Measurements from ENCODE around the gene PCDHGB3.
"Not testable (repeated sequence)": the region's sequence is repeated elsewhere in the genome, so short reads cannot be mapped to it uniquely, and the experiment has no call there.

PCDHGB3 gene

DNA sequence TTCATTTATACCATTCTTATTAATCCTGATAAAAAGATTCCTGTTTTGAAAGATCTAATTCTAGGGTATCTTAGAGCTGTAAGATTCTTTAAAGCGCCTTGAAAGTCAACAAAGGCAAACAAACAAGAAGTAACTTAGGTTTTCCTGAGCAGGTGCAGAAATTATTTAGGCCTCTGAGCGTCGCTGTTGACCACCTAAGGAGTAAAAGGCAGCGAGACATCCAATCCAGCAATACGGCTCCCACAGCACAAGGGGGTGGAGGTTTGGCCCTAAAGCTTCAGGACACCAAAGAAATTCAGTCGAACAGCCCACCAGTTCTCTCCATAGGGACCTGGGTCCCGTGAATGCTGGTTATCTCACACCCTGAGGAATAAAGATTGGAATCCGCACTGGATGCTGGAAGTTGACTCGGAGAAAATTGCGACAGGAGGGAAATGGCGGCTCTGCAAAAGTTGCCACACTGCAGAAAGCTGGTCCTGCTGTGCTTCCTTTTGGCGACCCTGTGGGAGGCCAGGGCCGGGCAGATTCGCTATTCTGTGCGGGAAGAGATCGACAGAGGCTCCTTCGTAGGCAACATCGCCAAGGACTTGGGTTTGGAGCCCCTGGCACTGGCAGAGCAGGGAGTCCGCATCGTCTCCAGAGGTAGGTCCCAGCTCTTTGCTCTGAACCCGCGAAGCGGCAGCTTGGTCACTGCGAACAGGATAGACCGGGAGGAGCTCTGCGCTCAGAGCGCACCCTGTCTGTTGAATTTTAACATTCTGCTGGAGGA, 31.3 kb upstream of the PCDHGB3 start, which contains the start of gene PCDHGA2:
Gene PCDHGA2 (plus strand): TSS at position 223 of the 769 bp plus-strand sequence.
- CTCF ChIA-PET: interaction anchor here (0.7 to 4.2 kb wide), 22 partner anchors 8 to 231 kb away, joined by 3 to 65 read pairs (median 6); partner anchors contain the start of genes PCDHB14, PCDHGA1, PCDHGA12 and PCDHGA4
- TF ChIP-seq, protein P1, sequence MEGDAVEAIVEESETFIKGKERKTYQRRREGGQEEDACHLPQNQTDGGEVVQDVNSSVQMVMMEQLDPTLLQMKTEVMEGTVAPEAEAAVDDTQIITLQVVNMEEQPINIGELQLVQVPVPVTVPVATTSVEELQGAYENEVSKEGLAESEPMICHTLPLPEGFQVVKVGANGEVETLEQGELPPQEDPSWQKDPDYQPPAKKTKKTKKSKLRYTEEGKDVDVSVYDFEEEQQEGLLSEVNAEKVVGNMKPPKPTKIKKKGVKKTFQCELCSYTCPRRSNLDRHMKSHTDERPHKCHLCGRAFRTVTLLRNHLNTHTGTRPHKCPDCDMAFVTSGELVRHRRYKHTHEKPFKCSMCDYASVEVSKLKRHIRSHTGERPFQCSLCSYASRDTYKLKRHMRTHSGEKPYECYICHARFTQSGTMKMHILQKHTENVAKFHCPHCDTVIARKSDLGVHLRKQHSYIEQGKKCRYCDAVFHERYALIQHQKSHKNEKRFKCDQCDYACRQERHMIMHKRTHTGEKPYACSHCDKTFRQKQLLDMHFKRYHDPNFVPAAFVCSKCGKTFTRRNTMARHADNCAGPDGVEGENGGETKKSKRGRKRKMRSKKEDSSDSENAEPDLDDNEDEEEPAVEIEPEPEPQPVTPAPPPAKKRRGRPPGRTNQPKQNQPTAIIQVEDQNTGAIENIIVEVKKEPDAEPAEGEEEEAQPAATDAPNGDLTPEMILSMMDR (IDR thresholded peaks at IDR 0.05; ENCODE audit: insufficient read depth, low read length, missing control alignments): peak; percentile 53
- DNase-seq (ENCODE audit: low read depth, low spot score): no peak
- H3K4me3 ChIP-seq (ENCODE audit: low read depth, low read length): peak within 1 kb of the TSS; percentile 51
- POLR2A ChIA-PET: no interaction called here

- POLR2A ChIA-PET; DNase-seq (ENCODE audit: low read depth, low spot score); H3K4me3 ChIP-seq (ENCODE audit: low read depth, low read length): not testable (repeated sequence)
- CTCF ChIA-PET: interaction anchor here (4.2 kb wide), 1 partner anchor 223 kb away, joined by 65 read pairs; no protein-coding TSS in a partner anchor
These were observed 29.2 kb upstream of the PCDHGB3 start for GRCh38 chr5:141340781-141341354.

DNA sequence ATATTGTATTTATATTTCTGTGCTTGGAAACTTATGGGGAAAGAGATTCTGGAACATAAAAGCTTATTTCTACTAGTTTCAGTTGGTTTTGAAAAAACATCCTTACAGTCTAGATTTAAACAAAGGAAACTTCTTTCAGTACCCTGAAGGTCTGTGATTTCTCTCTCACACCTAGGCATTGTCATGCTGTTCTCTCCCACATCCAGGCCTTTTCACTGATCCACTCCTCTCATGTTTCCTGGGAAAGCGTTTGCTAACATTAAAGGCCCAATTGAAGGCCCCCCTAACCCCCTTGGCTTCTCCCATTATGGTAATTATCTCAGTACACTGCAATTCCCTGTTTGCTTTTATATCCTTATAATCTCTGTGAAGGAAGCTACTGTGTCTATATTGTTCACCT, 27.3 kb upstream of the PCDHGB3 start:
- H3K4me3 ChIP-seq (ENCODE audit: low read depth, low read length): no peak overlapping the region
- CTCF ChIA-PET: interaction anchor here (0.7 to 10.4 kb wide), 19 partner anchors 8 to 226 kb away, joined by 3 to 134 read pairs (median 5); partner anchors contain the start of genes PCDHGA1, PCDHGA10, PCDHGA4 and PCDHGA9
- TF ChIP-seq, protein P1 (IDR thresholded peaks at IDR 0.05; ENCODE audit: insufficient read depth, low read length, missing control alignments): no peak
- POLR2A ChIA-PET: no interaction called here
- DNase-seq (ENCODE audit: low read depth, low spot score): no peak

GRCh38 chr5:141343242-141343952, 26.6 kb upstream of the PCDHGB3 start, which contains the start of gene PCDHGA3:
Gene PCDHGA3, plus strand, starts transcription at chr5:141343829. Its CDS starts 205 bp downstream, at chr5:141344034.
- peak within 1 kb of the TSS; percentile 43 for H3K4me3 ChIP-seq (ENCODE audit: low read depth, low read length)
- TF ChIP-seq, protein P1 (IDR thresholded peaks at IDR 0.05; ENCODE audit: insufficient read depth, low read length, missing control alignments): no peak
- DNase-seq (ENCODE audit: low read depth, low spot score): no peak
- ChIA-PET POLR2A (no interaction called here), CTCF (interaction anchor here (0.7 to 10.4 kb wide), 24 partner anchors 9 to 232 kb away, joined by 3 to 134 read pairs (median 4); partner anchors contain the start of genes PCDHGA1, PCDHGA11, PCDHGA4 and PCDHGA5)

DNA sequence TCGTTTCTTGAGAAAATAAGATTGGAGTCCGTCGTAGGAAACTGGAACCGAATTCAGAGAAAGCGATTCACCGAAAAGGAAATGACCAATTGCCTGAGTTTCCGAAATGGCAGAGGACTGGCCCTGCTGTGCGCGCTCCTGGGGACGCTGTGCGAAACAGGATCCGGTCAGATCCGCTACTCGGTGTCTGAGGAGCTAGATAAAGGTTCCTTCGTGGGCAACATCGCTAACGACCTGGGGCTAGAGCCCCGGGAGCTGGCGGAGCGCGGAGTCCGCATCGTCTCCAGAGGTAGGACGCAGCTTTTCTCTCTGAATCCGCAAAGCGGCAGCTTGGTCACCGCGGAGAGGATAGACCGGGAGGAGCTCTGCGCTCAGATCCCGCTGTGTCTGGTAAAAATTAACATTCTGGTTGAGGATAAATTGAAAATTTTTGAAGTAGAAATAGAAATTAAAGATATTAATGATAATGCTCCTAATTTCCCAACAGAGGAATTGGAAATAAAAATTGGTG, 26.0 kb upstream of the PCDHGB3 start:
- CTCF ChIA-PET: interaction anchor here (0.9 to 10.4 kb wide), 20 partner anchors 9 to 231 kb away, joined by 3 to 134 read pairs (median 4); partner anchors contain the start of genes PCDHGA1, PCDHGA11, PCDHGA4 and PCDHGA5
- POLR2A ChIA-PET: no interaction called here
- TF ChIP-seq, protein P1 (IDR thresholded peaks at IDR 0.05; ENCODE audit: insufficient read depth, low read length, missing control alignments): no peak
- DNase-seq (ENCODE audit: low read depth, low spot score): no peak
- peak overlapping the region; percentile 43 for H3K4me3 ChIP-seq (ENCODE audit: low read depth, low read length)

DNA sequence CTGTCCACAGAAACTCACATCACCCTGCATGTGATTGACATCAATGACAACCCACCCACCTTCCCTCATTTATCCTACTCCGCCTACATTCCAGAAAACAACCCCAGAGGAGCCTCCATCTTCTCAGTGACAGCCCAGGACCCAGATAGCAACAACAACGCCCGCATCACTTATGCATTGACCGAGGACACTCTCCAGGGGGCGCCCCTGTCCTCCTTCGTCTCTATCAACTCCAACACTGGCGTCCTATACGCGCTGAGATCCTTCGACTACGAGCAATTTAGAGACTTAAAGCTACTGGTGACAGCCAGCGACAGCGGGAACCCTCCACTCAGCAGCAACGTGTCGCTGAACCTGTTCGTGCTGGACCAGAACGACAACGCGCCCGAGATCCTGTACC, 24.7 kb upstream of the PCDHGB3 start:
- CTCF ChIA-PET: interaction anchor here (1.1 to 10.4 kb wide), 4 partner anchors 13 to 221 kb away, joined by 3 to 134 read pairs (median 18); no protein-coding TSS in a partner anchor

DNA sequence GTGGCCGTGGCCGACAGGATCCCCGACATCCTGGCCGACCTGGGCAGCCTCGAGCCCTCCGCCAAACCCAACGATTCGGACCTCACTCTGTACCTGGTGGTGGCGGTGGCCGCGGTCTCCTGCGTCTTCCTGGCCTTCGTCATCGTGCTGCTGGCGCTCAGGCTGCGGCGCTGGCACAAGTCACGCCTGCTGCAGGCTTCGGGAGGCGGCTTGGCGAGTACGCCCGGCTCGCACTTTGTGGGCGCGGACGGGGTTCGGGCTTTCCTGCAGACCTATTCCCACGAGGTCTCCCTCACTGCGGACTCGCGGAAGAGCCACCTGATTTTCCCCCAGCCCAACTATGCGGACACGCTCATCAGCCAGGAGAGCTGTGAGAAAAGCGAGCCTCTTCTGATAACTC, 24.0 kb upstream of the PCDHGB3 start:
- DNase-seq (ENCODE audit: low read depth, low spot score); POLR2A ChIA-PET; H3K4me3 ChIP-seq (ENCODE audit: low read depth, low read length): not testable (repeated sequence)
- CTCF ChIA-PET: interaction anchor here (1.1 to 10.4 kb wide), 5 partner anchors 10 to 228 kb away, joined by 3 to 134 read pairs (median 4); no protein-coding TSS in a partner anchor

More for the DNA sequence above, 24.7 kb upstream of the PCDHGB3 start:
- DNase-seq (ENCODE audit: low read depth, low spot score): no peak
- POLR2A ChIA-PET: no interaction called here
- no peak overlapping the region for H3K4me3 ChIP-seq (ENCODE audit: low read depth, low read length)
- TF ChIP-seq, protein P1 (IDR thresholded peaks at IDR 0.05; ENCODE audit: insufficient read depth, low read length, missing control alignments): no peak
